GDM1 (cell line): ENCODE measurements around the gene DIPK1A.
"Not testable (repeated sequence)": the region's sequence is repeated elsewhere in the genome, so short reads cannot be mapped to it uniquely, and the experiment has no call there.

Experiments
- DNase-seq: peaks from one replicate; lab custom pipeline; 2025; lab: John Stamatoyannopoulos, UW

DIPK1A gene

DNA sequence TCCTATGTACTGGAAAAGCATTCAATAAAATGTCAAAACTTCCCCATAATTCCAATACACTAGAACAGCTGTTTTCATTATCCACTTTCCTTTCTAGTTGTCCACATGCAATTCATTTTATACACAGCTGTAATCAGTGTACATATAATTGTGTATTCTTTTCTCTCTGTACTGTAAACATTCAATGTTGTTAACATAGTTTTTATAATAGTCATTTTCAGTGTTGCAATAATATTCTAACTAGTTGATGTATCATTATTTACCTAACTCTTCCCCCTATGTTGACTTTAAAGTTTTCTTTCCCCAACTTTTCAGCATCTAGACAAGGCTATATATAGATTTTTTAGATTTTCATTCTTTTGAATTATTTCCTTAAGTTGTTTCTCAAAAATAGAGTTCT lies 44.4 kb downstream of the DIPK1A start:
- DNase-seq: no peak

DNA sequence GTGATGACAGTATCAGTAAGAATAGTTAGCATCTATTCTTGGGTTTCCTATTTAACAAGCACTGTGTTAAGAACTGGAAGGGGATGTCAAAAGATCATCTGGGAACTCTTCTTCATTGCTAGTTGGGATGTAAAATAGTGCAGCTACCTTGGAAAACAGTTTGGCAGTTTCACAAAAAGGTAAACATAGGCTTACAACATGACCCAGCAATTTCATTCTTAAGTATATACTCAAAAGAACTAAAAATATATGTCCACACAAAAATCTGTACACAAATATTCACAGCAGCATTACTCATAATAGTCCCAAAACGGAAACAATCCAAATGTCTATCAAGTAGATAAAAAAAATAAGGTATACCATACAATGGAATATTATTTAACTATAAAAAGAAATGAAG lies 45.7 kb downstream of the DIPK1A start:
- no peak for DNase-seq

GRCh38 chr1:92913093-92913819 lies 48.0 kb downstream of the DIPK1A start:
- DNase-seq: no peak

DNA sequence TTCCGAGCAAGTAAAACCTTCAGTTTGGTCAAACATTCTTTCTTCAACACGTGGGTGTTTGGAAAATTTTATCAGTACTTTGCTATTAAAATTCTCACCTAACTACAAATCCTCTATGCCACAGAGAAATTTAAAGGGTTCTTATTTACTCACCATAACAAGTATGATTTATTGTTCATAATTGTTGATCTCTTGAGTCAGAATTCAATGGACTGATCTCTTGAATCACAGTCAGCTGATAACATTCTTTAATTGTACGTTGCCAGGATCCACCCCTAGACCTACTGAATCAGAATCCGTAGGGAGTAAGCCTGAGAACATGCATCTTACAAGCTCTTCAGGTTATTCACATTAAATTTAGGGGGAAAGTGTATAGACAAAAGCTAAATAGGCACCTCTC lies 51.2 kb downstream of the DIPK1A start:
- no peak for DNase-seq

DNA sequence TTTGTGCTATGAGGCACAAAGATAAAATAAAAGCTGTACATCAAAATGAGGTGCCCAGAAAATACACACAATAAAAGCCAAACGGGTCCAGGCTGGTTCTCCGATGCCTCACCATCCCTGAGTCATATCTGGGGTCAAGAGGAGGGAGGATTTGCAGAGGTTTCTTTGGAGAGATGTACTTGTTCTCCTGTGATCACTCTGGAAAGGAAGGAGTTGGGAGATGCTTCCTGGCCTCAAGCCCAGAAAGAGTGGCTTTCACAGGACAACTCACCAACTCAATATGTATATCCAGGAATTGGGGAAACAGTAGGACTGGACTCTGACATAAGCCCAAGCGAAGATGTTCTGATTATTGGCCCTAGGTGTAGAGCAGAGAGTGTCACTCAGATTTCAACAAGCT lies 51.9 kb downstream of the DIPK1A start:
- DNase-seq: no peak

DNA sequence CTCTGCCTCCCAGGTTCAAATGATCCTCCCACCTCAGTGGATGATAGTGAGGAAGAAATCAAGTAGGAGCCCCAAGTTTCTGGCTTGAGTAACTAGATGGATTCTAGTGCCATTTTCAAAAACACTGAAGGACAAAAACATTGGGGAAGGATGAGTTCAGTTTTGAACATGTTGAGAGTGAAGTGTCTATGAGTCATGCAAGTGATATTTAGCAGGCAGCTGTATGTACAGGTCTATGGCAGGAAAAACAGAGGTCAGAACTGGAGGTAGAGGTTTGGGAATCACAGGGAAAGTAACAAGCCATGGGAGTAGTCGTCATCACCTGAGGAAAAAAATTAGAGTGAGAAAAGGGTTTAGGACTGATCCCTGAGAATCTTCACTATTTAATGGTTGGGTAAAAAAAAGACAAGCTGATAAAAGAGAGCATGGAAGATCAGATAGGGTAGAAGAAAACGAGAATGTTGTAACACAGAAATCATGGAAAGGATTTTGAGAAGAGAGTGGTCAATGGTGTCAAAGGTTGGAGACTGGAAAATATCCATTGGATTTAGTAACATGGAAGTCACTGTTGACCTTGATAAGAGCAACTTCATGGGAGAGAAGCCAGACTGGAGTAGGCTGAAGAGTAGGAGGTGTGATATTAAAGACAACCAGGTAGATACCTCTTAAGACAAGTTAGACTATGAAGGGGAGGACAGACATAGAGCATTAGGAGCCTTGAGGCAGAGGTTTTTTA lies 53.1 kb downstream of the DIPK1A start:
- no peak for DNase-seq

DNA sequence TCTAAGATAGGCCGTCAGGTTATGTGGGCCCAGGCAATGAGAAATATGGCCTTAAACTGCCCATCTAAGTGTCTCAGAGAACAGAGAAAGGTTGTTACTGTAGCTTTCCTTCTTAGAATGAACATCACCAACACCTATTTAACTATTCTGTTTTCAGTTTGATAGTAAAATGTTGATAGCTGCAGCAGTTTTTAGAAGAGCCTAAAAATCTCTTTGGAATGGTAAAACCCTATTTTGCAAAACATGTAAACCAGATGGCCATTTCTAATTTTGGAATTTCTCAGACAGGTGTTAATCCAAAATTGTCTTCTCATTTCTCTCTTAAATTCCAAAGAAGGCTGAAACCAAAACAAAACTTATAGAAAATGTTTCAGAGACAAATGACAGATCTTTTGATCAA lies 57.5 kb downstream of the DIPK1A start:
- no peak for DNase-seq

DNA sequence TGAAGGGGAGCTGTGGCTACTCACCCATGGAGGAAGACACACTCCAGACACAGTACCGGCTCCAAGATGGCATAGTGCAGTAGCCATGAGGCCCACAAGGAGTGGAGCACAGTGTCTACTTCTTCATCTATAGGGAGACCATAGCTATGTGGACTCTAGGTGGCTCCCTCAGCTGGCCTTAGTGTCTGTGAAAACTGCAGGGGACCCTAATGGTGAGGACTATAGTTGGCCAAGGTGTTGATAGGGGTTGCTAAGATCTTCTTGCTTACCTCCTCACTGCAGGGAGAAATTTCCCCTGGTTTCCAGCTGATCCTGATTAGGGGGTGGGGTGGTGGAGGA lies 58.9 kb downstream of the DIPK1A start:
- DNase-seq: no peak

DNA sequence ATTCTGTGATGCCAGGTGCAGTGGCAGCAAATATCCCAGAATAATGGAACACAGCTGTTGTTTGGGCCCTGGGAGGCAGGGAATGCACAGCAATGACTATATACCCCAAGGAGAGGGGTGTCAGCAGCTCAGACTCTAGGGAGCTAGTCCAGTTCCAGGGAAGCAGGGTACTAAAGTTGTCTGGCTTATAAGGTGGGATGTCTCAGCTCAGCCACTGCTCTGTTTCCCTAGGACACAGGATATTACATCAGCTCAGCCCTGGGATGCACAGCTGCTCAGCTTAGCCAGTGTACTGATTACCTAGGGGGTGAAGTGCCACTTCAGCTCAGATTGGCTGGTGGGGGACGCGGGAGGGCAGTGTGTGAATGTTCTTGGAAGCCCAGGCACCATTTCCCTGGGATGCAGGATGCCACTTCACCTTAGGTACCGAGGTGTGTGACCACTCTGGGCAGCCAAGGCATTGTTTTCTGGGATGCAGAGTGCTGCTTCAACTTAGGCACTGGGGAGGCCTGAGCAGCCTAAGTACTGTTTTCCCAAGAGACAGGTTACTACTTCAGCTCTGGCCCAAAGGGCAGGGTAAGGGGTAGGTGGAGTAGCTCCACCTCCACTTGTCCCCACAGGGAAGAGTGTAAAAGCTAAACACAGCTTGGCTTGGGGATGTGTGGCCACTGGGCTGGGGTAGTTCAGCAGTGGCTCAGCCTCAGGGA lies 59.4 kb downstream of the DIPK1A start:
- no peak for DNase-seq

DNA sequence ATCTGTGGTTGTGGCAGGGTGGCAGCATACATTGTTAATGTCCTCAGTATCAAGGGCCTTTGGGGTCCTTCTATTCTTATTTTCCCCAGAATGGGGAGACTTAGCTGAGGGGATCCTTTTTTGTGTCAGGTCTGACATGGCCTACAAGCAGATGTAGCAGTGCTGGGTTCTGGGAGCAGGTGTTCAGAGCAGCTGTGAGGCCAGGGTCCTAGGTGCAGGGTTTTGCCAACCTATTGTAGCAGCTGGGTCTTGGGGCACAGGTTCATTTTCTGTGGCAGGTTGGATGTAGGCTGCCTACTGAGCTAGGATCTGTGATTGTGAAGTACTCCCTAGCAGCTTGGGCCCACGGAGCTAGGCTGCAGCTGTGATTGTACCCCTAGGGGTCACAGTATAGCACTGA lies 60.1 kb downstream of the DIPK1A start:
- DNase-seq: no peak

DNA sequence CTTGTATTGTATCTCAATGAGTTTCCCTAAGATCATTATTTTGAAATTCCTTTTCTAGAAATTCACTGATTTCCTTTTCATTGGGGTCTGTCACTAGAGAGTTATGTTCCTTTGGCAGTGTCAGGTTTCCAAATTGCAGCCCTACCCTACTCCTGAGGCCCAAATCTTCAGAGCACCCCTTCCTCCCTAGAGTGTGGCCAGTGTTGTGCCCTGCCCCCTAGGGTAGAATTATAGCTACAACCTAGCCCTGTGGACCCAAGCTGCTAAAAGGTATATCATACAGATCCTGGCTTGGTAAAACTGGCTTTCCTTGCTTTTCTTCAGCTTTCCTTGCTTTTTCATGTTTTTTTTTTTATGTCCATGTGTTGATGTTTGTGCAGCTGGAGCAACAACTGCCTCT lies 60.7 kb downstream of the DIPK1A start:
- DNase-seq: no peak

DNA sequence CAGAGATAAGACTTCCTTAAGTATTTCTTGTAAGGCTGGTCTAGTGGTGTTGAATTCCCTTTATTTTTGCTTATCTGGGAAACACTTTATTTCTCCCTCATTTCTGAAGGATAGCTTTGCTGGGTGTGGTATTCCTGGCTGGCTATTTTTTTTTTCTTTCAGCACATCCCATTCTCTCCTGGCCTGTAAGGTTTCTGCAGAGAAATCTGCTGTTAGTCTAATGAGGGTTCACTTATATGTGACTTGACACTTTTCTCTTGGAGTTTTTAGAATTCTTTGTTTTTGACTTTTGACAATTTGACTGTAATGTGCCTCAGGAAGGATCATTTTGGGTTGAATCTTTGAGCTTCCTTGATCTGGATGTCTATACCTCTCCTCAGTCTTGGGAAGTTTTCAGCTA lies 61.5 kb downstream of the DIPK1A start:
- no peak for DNase-seq

- DNase-seq: not testable (repeated sequence)
Observed at GRCh38 chr1:92898053-92898452, 63.2 kb downstream of the DIPK1A start.

DNA sequence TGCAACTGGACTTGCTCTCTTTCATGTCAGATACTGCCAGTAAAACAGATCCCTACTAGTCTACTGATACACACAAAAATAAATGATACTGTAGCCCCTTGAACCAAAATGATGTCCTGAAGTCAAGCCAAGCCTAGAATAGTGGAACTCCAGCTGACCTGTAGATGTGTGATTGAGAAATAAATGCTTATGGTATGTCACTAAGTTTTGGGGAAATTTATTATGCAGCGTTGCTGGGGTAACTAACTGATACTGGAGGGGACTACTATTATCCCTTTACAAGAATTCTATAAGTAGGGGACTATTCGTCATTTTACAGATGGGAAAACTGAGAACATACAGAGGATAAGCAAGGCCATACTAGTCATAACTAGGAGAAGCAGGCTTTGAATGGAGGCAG lies 73.8 kb downstream of the DIPK1A start:
- DNase-seq: no peak

- DNase-seq: no peak
Observed at GRCh38 chr1:92886886-92887419, 74.3 kb downstream of the DIPK1A start.

GRCh38 chr1:92884195-92884594 lies 77.1 kb downstream of the DIPK1A start:
- DNase-seq: no peak

DNA sequence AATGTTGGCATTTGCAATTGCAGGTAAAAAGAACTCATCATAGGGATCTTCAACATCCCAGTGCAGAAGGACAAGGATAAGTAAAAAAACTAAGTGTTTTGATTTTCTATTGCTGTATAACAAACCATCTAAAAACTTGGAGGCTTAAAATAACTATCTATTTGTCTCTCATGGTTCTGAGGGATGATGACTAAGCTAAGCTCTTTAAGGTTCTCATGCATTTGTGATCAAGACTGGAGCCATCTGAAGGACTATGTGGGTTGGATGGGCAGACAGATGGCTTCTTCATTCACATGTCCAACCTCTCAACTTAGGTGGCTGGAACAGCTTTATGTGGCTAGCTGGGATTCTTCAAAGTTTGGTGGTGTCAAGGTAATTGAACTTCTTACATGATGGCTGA lies 78.0 kb downstream of the DIPK1A start:
- DNase-seq: no peak

DNA sequence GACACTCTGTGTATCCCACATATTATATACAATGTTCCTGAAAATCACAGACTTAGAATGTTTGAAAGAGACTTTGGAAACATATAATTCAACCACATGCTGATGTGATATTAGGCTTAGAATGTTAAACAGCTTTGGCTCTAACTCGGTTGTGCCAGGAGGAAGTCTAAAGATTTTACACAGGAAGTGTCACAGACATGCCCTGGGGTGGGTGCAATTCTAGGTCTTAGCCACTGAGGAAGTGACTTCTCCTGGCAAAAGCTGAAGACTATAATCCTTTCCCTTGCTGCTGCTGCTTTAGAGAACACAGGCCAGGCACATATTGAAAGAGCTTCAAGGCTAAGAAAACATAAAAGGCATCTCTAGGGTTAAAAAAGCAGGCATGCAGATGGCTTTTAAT lies 78.4 kb downstream of the DIPK1A start:
- DNase-seq: no peak

- DNase-seq: no peak
Observed at GRCh38 chr1:92881391-92881790, 79.9 kb downstream of the DIPK1A start.

DNA sequence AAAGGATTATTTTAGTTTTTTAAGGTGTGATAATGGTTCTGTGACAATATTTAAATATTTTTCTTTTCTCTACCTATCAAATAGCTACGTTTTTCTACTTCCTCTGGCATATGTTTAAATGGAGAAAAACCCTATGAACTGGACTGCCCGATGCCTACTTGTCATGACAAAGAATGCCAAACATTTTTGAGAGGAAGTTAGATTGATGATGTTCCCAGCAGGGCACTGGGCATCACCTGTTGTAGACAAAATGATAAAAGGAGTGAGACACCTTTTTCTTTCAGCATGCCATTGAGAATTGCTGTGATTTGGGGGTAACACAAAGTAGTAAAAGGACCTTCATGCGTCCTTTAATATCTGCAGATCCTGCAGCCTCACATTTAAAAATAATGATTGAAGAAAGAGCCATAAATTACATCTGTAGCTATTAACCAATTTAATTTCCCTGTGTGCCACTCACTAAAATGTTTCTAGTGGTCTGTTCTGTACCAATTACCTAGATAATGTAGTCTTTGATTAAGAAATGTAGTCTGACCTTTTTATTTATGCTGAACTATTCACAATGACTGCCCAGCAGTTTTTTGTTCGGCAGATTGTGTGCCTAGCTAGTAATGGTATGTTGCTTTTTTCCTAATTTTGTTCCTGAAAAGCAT lies 81.8 kb downstream of the DIPK1A start:
- DNase-seq: no peak

DNA sequence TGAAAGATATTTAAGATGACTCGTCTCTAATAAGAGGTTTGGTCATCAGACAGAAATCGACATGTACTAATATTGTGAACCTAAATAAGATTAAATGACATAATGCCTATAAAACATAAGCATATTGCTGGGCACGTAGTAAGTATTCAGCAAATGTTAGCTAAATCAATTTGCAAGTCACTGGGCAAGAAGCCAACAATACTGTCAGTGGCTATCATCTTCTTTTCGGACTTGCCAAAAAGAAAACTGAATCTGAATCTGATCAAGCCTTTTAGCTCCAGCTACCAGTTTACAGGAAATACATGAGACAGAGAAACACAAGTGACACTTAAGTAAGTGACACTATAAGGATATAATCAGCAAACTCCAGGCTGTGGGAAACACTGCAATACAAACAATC lies 83.5 kb downstream of the DIPK1A start:
- no peak for DNase-seq

- no peak for DNase-seq
Observed at GRCh38 chr1:92877081-92877711, 84.1 kb downstream of the DIPK1A start.
